HG02798 (cell line): Measurements from ENCODE around the gene KDM4E.
A peak's percentile ranks its signal among the peaks of the same experiment; 100 is the strongest.
"Not testable (repeated sequence)": the region's sequence is repeated elsewhere in the genome, so short reads cannot be mapped to it uniquely, and the experiment has no call there.

ENCODE experiments used
- ATAC-seq: cut with Tn5 transposase; IDR thresholded peaks from one replicate; pipeline ENCODE4 v1.9.1; 2021; ENCODE audit warnings: mild to moderate bottlenecking; ENCODE audit not compliant: unreplicated experiment, poor library complexity

KDM4E gene

GRCh38 chr11:95049122-95049521 lies 24.1 kb downstream of the KDM4E start, which contains the start of gene KDM4F:
Gene KDM4F, plus strand, starts transcription at chr11:95049422.
- ATAC-seq, result not testable (repeated sequence)

GRCh38 chr11:95050595-95051202 lies 25.6 kb downstream of the KDM4E start:
- ATAC-seq, result no peak

- ATAC-seq, result no peak
Observed at GRCh38 chr11:95054356-95054755, 29.3 kb downstream of the KDM4E start.

GRCh38 chr11:95055283-95055897 lies 30.3 kb downstream of the KDM4E start:
- ATAC-seq, result peak; percentile 96

- no peak for ATAC-seq
Observed at GRCh38 chr11:95057959-95058358, 32.9 kb downstream of the KDM4E start.

GRCh38 chr11:95058621-95059020 lies 33.6 kb downstream of the KDM4E start:
- ATAC-seq, result no peak

- ATAC-seq, result no peak
Observed at GRCh38 chr11:95059046-95059445, 34.0 kb downstream of the KDM4E start.

GRCh38 chr11:95065336-95065735 lies 40.3 kb downstream of the KDM4E start:
- no peak for ATAC-seq

GRCh38 chr11:95066716-95067038 lies 41.6 kb downstream of the KDM4E start, which contains the start of gene SRSF8:
Gene SRSF8, plus strand, starts transcription at chr11:95066919. Its CDS starts 308 bp downstream, at chr11:95067227.
- peak; percentile 53 for ATAC-seq

- ATAC-seq, result peak; percentile 72
Observed at GRCh38 chr11:95067039-95067840, 42.2 kb downstream of the KDM4E start.

GRCh38 chr11:95067841-95068219 lies 42.8 kb downstream of the KDM4E start:
- no peak for ATAC-seq

- peak; percentile 68 for ATAC-seq
Observed at GRCh38 chr11:95068549-95068948, 43.5 kb downstream of the KDM4E start.

GRCh38 chr11:95070471-95070870 lies 45.4 kb downstream of the KDM4E start:
- no peak for ATAC-seq

- ATAC-seq, result no peak
Observed at GRCh38 chr11:95072948-95073347, 47.9 kb downstream of the KDM4E start.

GRCh38 chr11:95074792-95075563 lies 49.9 kb downstream of the KDM4E start:
- ATAC-seq, result no peak

- peak; percentile 61 for ATAC-seq
Observed at GRCh38 chr11:95076416-95076815, 51.4 kb downstream of the KDM4E start.

GRCh38 chr11:95076981-95077380 lies 51.9 kb downstream of the KDM4E start:
- no peak for ATAC-seq
